Neural cell (in vitro differentiated cells): Measurements from ENCODE around the gene TFDP1.

Source experiments
- EZH2 ChIP-seq: fragments of 200-600, 300-800 bp; shearing (Covaris generic), sonication (generic); IDR thresholded peaks from 2 replicates; pipeline ENCODE4 v1.6.1; 2014; ENCODE audit warnings: antibody characterized with exemption, low read length, borderline replicate concordance, mild to moderate bottlenecking; ENCODE audit not compliant: insufficient read depth, poor library complexity, severe bottlenecking
- POLR2AphosphoS5 ChIP-seq: IDR thresholded peaks from 2 replicates; pipeline ENCODE4 v1.6.1; 2012
- RAD21 ChIP-seq: fragments of 450-650 bp; conservative IDR thresholded peaks from 2 replicates; pipeline ENCODE4 v1.6.1; 2014; ENCODE audit warnings: antibody characterized with exemption, mild to moderate bottlenecking, moderate library complexity
- TF ChIP-seq, protein P1 (sequence below): fragments of 450-650 bp; IDR thresholded peaks from 2 replicates; pipeline ENCODE4 v1.5.1; 2014; ENCODE audit warnings: antibody characterized with exemption, mild to moderate bottlenecking, moderate library complexity; ENCODE audit not compliant: poor library complexity, severe bottlenecking

DNA sequence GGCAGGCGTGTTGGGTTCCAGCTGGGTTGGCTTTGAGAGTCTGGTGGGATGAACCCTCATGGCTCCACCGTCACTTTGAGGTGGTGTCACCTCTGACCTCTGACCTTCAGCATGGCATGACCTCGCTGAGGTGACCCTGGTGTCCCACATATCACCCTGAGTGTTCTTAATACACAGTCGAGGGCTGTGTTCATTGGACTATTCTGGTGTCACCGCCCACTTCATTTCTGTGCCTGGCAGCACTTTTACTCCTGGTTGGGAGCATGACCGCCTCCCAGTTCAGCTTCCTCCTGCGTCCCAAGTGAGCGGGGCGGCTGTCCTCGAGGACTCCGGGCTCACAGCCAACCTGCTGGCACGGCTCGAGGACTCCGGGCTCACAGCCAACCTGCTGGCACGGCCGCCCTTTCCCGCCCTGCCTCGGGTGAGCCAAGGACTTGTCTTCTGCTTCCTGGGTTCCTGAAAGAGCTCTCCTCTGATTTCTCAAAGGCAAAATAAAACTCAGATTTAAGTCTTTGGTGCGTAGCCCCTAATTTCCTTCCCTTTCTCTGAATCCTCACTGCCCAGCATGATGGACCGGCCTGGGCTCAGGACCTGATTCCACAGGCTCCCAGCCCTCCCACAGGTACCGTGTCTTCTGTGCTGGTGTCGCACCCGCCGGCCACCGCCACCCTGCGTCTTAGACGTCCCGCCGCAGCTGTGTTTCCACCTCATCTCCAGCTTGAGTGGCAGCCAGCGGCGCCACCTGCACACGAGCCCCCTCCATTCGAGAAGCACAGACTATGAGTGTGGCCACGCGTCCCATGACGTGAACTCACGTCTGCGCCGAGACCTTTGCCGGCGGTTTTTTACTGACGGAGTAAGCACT is 63.0 kb downstream of the TFDP1 start:
- TF ChIP-seq, protein P1, sequence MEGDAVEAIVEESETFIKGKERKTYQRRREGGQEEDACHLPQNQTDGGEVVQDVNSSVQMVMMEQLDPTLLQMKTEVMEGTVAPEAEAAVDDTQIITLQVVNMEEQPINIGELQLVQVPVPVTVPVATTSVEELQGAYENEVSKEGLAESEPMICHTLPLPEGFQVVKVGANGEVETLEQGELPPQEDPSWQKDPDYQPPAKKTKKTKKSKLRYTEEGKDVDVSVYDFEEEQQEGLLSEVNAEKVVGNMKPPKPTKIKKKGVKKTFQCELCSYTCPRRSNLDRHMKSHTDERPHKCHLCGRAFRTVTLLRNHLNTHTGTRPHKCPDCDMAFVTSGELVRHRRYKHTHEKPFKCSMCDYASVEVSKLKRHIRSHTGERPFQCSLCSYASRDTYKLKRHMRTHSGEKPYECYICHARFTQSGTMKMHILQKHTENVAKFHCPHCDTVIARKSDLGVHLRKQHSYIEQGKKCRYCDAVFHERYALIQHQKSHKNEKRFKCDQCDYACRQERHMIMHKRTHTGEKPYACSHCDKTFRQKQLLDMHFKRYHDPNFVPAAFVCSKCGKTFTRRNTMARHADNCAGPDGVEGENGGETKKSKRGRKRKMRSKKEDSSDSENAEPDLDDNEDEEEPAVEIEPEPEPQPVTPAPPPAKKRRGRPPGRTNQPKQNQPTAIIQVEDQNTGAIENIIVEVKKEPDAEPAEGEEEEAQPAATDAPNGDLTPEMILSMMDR, result no peak
- TF ChIP-seq EZH2 (no peak), POLR2AphosphoS5 (no peak), RAD21 (no peak)
